DMS79 treated with DMSO at 0.1 percent for 48 hours (cell line): ENCODE data around the gene RNF34.
"Not testable (repeated sequence)": the region's sequence is repeated elsewhere in the genome, so short reads cannot be mapped to it uniquely, and the experiment has no call there.

ENCODE experiments used
- DNase-seq: peaks from one replicate; lab custom pipeline; 2025; lab: John Stamatoyannopoulos, UW

Gene RNF34, protein sequence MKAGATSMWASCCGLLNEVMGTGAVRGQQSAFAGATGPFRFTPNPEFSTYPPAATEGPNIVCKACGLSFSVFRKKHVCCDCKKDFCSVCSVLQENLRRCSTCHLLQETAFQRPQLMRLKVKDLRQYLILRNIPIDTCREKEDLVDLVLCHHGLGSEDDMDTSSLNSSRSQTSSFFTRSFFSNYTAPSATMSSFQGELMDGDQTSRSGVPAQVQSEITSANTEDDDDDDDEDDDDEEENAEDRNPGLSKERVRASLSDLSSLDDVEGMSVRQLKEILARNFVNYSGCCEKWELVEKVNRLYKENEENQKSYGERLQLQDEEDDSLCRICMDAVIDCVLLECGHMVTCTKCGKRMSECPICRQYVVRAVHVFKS

DNA sequence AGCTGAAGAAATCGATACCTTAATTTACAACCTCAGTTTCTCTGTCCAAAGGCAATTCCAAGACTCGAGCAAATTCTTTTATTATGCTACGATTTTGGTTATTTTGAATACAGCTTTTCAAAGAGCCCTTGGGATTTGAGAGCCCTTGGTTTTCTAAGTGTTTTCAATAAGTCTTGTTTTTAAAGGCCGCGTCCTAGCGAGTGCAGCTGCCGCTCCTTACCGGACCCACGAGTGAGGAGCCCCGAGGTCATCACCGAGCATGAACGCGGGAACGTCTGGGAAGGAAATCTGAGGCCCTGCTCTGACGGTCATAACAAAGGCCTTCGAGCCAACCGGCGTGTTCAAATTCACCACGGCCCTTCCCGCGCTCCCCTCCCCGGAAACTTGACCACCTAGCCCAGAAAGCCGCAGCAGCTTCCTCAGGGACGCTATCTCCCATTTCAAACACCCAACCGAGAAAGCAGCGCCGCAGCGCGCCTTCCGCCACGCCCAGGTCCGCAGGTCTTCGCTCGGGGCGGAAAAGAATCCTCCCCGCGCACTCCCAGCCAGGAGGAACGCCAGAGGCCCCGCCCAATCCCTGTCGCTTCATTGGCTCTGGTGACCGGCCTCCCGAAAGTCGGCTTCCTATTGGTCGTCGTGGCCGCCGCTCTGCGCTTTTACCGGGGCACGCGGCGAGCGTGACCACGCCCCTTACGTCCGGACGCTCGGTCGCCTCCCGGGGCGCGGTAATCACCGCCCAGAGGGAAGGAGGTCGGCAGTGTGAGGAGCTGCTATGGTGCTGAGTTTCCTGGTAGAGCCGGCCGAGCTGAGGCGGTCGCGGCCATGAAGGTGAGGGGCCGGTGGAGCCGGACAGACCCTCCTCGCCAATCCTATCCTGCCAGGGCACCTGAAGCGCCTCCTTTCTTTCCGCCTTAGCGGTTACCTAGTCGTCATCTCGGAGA lies at the start of gene RNF34:
Gene RNF34, plus strand, starts transcription at position 728 of the 941 bp plus-strand sequence. Its CDS starts 95 bp downstream, at position 823.
- peak; percentile 97 for DNase-seq

DNA sequence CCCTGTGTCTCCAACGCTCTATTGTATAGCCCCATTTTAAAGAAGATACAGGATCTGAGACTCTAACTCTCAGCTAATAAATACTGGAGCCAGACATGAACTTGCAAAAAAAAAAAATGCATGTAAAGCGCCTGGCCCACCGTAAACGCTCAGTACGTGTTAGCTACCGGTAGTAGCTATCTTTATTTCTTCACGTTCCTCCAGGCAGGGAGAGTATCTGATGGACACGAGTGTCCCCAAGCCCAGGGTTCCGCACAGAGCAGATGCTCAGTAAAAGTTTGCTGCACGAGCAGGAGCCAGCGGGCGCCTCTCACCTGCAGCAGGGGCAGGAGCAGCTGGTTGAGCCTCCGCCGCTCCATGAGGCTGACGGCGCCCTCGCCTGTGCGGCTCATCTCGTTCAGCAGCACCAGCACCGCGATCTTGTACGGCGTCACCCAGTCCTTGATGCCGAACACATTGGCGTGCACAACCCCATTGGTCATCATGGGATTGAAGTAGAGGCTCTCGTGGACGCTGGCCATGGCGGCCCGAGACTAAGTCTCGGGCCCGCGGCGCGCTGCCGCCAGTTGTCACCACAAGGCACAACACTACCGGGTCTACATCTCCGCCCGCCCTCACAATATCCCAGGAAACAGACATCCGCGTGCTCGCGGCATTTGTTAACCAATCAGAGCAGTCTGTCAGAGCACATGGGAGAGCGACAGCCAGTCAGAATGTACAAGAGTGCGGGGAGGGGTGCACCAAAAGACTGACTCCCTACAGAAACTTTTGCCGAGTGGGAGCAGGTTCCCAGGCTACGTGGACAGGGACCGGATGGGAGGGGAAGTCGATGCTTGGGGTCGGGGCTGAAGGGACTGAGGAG lies 47.9 kb upstream of the RNF34 start, which contains the start of gene ANAPC5:
Gene ANAPC5, minus strand, starts transcription at position 592 of the 862 bp plus-strand sequence. Its CDS starts 71 bp downstream, at position 521.
- DNase-seq, result peak; percentile 98

DNA sequence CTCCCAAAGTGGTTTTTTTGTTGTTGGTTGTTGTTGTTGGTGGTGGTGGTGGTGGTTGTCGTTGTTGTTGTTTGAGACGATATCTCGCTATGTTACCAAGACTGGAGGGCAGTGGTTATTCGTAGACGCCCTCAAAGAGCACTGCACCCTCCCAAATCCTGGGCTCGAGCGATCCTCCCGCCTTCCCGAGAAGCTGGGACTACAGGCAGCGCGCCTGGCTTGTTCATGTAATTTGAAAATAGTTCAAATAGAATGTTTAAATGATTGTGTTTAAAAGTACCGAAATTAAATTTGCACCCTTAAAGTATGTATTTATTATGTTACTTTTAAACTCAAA lies 47.3 kb upstream of the RNF34 start:
- peak; percentile 88 for DNase-seq

DNA sequence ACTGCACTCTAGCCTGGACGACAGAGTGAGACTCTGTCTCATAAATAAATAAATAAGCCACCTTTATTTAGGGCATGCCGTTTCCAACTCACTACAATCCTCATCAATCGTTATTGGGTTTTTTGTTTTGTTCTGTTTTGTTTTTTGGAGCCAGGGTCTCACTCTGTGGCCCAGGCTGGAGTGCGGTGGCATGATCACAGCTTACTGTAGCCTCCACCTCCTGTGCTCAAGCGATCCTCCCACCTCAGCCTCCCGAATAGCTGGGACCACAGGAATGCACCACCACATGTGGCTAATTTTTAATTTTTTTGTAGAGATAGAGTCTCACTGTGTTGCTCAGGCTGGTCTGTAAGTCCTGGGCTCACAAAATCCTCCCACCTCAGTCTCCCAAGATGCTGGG lies 44.1 kb upstream of the RNF34 start:
- no peak for DNase-seq

DNA sequence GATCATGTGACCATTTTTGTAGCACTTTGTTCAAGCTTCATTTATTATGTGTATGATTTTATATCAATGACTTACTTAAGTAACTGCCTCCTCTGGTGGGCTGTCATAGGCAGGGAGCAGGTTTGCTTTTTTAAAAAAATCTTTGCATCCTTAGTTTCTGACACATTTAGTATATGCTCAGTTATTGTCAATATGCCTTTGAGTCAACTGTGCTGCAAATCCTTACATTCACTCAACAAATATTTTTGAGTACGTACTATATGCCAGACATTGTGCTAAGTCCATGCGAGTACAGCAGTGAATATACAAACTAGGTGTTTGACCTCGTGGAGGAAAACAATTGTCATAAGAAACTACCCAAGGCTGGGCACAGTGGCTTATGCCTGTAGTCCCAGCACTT lies 43.3 kb upstream of the RNF34 start:
- no peak for DNase-seq

DNA sequence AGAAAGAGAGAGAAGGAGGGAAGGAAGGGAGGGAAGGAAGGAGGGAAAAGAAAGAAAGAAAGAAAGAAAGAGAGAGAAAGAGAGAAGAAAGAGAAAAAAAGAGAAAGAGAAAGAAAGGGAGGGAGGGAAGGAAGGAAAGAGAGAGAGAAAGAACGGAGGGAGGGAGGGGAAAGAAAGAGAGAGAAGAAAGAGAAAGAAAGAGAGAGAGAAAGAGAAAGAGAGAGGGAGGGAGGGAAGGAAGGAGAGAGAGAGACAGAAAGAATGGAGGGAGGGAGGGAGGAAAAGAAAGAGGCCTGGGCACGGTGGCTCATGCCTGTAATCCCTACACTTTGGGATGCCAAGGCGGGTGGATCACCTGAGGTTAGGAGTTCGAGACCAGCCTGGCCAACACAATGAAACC lies 42.6 kb upstream of the RNF34 start:
- no peak for DNase-seq

DNA sequence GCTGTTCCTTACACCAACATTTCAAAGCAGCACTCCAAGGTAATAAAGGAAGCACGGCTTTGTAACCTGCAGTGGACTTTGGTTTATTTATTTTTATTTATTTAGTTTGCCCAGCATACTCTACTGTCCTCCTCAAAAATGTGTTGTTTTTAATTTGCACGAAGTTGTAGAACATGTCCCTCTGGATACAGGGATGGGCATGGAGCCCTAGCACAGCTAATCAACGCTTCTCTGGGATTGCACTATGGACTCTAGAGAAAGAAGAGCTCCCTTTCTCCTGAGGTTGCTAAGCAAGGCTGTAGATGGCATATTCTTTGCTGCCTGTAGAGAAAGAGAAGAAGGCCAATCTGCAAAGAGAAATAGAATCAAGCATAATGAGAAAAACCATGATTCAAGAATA lies 41.8 kb upstream of the RNF34 start:
- no peak for DNase-seq

DNA sequence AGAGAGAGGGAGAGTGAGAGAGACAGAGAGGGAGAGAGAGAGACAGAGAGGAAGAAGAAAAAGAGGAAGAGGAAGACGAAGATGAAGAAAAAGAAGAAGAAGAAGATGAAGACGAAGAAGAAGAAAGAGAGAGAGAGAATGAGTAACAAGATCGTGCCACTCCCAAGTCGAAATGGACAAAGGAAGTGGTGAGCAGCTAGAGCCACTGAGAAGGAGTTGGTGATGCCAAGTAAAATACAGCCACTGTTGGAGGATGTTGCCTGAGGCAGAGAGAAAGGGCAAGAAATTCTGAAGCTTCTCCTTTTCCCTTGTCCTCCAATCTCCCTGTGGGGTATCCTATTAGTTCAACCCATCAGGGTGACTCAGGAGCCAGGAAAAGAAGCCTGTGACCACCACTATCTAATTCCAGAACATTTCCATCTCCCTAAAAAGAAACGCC lies 35.2 kb upstream of the RNF34 start:
- DNase-seq, result no peak

DNA sequence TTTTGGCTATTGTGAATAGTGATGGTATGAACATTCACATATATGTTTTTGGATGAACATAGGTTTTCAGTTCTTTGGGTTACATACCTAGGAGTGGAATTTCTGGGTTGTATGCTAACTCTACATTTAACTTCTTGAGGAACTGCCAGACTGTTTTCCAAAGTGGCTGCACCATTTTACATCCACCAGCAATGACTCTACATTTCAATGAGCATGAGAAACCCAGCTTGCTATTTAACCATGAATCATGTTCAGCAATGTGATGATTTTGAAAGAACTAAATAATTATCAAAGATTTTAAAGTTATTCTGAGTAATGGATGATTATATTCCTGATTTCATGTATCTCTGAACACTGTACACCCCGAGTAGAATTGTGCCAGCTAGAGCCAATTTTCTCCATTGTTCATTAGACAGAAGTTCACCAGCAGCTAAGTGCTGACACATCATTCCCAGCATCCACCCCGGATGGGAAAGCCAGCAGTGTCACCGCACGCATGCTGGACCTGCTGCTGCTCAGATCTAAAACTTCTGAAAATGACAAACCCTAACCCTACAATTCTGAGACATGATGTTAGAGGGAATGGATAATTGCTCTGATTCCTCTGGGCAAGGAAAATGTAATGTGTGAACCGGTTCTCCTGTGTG lies 34.4 kb upstream of the RNF34 start:
- DNase-seq, result no peak

DNA sequence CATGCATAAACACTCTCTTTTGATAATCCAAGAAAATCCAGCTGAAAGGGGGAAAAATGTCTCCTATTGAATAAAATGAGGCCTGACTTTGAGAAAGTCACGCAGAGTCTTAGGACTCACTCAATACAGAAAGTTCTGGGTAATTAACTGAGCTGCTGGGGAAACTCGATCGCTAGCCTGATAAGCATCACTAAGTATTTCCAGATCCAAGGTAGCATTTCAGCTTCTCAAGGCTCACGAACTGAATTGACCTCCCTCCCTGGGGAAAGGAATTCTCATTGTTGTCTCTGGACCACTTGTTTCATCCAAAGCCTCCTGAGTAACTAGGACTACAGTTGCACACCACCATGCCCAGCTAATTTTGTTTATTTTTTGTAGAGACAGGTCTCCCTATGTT lies 33.9 kb upstream of the RNF34 start:
- DNase-seq, result peak; percentile 34

DNA sequence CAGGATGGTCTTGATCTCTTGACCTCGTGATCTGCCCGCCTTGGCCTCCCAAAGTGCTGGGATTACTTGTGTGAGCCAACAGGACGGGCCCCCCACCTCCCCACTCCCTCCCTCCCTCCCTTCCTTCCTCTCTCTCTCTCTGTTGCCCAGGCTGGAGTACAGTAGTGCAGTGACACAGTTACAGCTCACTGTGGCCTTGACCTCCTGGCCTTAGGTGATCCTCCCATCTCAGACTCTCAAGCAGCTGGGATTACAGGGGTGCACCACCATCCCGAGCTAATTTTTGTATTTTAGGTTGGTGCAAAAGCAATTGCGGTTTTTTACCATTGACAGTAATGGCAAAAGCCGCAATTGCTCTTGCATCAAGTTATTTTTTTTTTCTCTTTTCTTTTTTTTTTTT lies 28.5 kb upstream of the RNF34 start:
- DNase-seq, result no peak

DNA sequence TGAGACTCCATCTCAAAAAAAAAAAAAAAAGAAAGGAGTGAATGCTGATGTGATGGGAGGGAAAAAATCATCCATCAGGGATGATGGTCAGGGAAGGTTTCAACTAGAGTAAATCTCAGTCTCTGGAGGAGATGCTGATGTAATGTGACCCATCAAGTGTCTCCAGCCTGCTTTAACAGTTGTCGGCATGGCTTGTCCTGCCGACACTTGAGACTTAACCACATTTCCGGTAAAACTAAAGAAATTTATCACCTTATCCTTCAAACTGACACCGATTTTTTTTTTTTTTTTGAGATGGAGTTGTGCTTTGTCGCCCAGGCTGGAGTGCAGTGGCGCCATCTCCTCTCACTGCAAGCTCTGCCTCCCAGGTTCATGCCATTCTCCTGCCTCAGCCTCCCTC lies 26.2 kb upstream of the RNF34 start:
- DNase-seq, result no peak

DNA sequence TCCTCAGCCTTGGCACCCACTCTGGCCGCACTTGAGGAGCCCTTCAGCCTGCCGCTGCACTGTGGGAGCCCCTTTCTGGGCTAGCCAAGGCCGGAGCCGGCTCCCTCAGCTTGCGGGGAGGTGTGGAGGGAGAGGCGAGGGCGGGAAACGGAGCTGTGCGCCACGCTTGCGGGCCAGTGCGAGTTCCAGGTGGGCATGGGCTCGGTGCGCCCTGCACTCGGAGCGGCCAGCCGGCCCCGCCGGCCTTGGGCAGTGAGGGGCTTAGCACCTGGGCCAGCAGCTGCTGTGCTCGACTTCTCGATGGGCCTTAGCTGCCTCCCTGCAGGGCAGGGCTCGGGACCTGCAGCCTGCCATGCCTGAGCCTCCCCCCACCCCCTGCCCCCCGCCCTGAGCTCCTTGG lies 25.6 kb upstream of the RNF34 start:
- DNase-seq, result not testable (repeated sequence)

DNA sequence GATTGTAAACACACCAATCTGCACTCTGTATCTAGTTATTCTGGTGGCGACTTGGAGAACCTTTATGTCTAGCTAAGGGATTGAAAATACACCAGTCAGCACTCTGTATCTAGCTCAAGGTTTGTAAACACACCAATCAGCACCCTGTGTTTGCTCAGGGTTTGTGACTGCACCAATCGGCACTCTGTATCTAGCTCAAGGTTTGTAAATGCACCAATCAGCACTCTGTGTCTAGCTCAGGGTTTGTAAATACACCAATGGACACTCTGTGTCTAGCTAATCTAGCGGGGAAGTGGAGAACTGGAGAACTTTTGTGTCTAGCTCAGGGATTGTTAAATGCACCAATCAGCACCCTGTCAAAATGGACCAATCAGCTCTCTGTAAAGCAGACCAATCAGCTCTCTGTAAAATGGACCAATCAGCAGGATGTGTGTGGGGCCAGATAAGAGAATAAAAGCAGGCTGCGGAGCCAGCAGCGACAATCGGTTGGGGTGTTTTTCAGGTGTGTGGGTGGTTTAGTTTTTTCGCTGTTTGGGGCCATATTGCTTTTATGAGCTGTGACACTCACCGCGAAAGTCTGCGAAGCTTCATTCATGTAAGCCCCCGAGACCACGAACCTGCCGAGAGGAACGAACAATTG lies 24.9 kb upstream of the RNF34 start:
- DNase-seq, result not testable (repeated sequence)

DNA sequence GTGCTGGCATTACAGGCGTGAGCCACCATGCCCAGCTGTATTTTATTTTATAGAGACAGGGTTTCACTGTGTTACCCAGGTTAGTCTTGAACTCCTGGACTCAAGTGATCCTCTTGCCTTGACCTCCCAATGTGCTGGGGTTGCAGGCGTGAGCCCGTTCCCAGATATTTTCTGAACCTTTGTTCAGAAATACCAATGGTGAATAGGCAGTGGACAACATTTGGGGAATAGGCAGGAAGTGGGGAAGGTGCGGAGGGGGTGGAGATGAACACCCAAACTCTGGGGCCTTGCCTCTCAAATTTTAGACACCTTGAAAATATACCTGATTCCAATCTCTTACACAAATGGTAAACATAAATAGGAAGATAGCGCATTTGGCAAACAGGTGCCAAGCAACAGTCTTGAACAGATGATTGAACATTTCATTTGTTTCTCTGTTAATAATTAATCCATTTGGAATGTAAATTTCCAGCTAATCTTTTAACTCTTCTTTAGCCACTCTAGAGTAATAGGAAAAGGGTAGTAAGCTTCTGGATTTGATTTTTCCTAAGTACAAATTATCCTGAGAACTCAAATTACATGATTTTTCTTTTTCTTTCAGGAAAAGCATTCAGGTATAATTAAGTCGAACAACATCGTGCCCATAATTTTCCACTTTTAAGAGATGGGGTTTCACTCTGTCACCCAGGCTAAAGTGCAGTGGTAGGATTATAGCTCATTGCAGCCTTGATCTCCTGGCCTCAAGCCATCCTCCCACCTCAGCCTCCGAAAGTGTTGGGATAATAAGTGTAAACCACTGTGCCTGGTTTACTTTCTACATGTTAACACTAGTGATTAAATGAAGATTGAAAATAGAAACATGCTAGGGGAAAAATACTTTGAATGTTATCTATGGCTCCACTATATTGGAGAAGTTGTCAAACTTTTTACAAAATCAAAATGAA lies 22.9 kb upstream of the RNF34 start:
- no peak for DNase-seq

DNA sequence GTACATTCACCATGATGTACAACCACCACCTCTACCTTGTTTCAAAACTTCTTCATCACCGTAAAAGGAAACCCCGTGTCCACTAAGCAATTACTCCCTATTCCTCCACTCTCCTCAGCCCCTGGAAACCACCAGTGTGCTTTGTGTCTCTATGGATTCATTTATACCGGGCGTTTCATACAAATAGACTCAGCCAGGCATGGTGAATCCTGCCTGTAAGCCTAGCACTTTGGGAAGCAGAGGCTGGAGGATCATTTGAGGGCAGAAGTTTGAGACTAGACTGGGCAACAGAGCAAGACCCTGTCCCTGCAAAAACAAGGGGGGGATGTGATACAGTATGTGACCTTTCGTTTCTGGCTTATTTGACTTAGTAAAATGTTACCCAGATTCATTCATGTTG lies 21.2 kb upstream of the RNF34 start:
- no peak for DNase-seq

DNA sequence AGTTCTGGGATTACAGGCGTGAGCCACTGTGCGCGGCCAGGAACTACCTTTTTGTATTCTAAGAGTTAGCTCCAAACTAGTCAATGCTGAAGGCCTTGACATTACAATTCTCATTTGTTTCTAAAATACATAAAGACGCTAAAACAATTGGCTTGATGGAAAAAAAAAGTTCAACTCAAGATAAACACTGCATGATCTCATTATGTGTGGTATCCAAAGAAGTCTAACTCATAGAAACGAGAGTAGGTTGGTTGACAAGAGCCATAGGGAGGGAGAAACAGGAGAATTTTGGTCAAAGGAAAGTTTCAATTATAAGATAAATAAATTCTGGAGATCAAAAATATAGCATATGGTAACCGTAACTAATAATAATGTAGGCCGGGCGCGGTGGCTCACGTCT lies 20.0 kb upstream of the RNF34 start:
- no peak for DNase-seq

DNA sequence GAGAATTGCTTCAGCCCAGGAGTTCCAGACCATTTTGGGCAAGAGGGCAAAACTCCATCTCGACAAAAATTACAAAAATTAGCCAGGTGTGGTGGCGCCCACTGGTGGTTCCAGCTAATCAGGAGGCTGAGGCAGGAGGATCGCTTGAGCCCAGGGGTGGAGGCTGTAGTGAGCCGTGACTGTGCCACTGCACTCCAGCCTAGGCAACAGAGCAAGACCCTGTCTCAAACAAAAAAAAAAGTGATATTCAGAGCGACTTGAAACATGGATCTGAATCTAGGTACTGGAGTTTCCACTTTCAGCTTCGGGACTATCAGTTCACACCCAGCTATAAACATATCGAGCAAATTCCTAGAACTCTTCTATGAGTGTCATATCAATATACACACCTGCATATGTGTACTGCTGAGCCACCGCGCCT lies 16.3 kb upstream of the RNF34 start:
- DNase-seq, result no peak

DNA sequence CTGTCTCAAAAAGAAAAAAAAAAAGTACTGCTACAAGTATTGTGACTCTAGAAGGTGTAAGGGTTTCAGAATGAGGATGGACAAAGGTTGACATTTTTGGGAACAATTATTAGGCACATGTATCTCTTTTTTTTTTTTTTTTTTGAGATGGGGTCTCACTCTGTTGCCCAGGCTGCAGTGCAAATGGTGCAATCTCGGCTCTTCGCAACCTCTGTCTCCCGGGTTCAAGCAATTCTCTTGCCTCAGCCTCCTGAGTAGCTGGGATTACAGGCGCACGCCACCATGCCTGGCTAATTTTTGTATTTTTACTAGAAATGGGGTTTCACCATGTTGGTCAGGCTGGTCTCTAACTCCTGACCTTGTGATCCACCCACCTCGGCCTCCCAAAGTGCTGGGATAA lies 15.0 kb upstream of the RNF34 start:
- DNase-seq, result not testable (repeated sequence)
